HepG2 (cell line): ENCODE data around the gene GBA2. TPM values are rescaled to one million over a fixed set of nuclear protein-coding genes. Genes with fewer than 3 reads are reported as not detected.

Source experiments
- ATAC-seq: fragments of 200-7000 bp; cut with Tn5 transposase; 3 replicates; pipeline ENCODE4 v1.9.1; 2020; ENCODE audit warnings: mild to moderate bottlenecking, moderate library complexity
- BruUV-seq: library from RNA; stranded (reverse); fragments of 400-500 nt; replicated peaks from 2 replicates; lab custom pipeline; 2021; lab: Mats Ljungman, UMichigan
- CTCF ChIA-PET: fragments of 300-600 bp; formaldehyde crosslinking; extraction: SDS; loops from one replicate; lab custom pipeline; 2021; ENCODE audit warnings: low total read pairs, inconsistent platforms, low intra/inter-chr PET ratio; lab: Yijun Ruan, JAX
- POLR2A ChIA-PET: fragments of 350-600 bp; sonication (Branson Sonifier 250); formaldehyde crosslinking; loops from one replicate; lab custom pipeline; 2020; ENCODE audit warnings: antibody characterized with exemption, inconsistent platforms; lab: Yijun Ruan, JAX
- DNase-seq: peaks from one replicate; pipeline ENCODE4 v3.0.0-alpha.2; 2015; ENCODE audit warnings: low spot score
- FAIRE-seq: peaks from 3 replicates; lab custom pipeline; 2011; peaks lifted over from hg19 to GRCh38; lab: Jason Lieb, UNC
- H2AFZ ChIP-seq: one replicate; pipeline ENCODE4 v1.6.1; 2011; ENCODE audit warnings: low read length, inconsistent platforms
- H3K27ac ChIP-seq: fragments of 300-600 bp; 3 replicates; pipeline ENCODE4 v1.8.0; 2011; ENCODE audit warnings: mixed run types, mild to moderate bottlenecking, mixed read lengths, low read length, inconsistent platforms; ENCODE audit not compliant: insufficient read depth; ENCODE audit errors: extremely low read length
- H3K27me3 ChIP-seq, 2 experiments: fragments of 200-600 bp in 1 of 2; 2 replicates in 1 of 2; 3 replicates in 1 of 2; pipeline versions ENCODE4 v1.6.0 to v1.8.0; 2011; ENCODE audit warnings: low read length in 2 of 2, mild to moderate bottlenecking in 2 of 2, moderate library complexity in 2 of 2, inconsistent platforms in 1 of 2; ENCODE audit not compliant: insufficient read depth in 2 of 2, control insufficient read depth in 1 of 2
- H3K36me3 ChIP-seq, 2 experiments: fragments of 200-600 bp in 1 of 2; replicated peaks in 1 of 2; 2 replicates in 1 of 2; 3 replicates in 1 of 2; pipeline versions ENCODE4 v1.5.1 to v1.8.0; 2011; ENCODE audit warnings: low read length in 2 of 2, inconsistent platforms in 1 of 2; ENCODE audit not compliant: insufficient read depth in 2 of 2, control insufficient read depth in 1 of 2
- H3K4me1 ChIP-seq: 2 replicates; pipeline ENCODE4 v1.5.1; 2012; ENCODE audit warnings: low read length, inconsistent platforms; ENCODE audit not compliant: insufficient read depth
- H3K4me2 ChIP-seq: 2 replicates; pipeline ENCODE4 v1.6.0; 2011; ENCODE audit warnings: low read depth, low read length, inconsistent platforms
- H3K4me3 ChIP-seq, 3 experiments: fragments of 200-600 bp in 1 of 3; sonication (generic), shearing (Covaris generic) in 1 of 3; replicated peaks in 1 of 3; 2 replicates each; pipeline ENCODE4 v1.5.1; 2011 to 2016; ENCODE audit warnings: low read length in 3 of 3, inconsistent platforms in 2 of 3, low read depth in 2 of 3, mild to moderate bottlenecking in 2 of 3, control low read depth in 1 of 3, mixed read lengths in 1 of 3; ENCODE audit not compliant: insufficient read depth in 1 of 3
- H3K79me2 ChIP-seq: one replicate; pipeline ENCODE4 v1.6.1; 2011; ENCODE audit warnings: low read length, inconsistent platforms; ENCODE audit not compliant: insufficient read depth
- H3K9ac ChIP-seq: 2 replicates; pipeline ENCODE4 v1.6.0; 2011; ENCODE audit warnings: mild to moderate bottlenecking, low read depth, low read length, inconsistent platforms; ENCODE audit not compliant: insufficient read depth
- H3K9me3 ChIP-seq: 2 replicates; pipeline ENCODE4 v1.5.1; 2012; ENCODE audit warnings: mild to moderate bottlenecking, low read length
- H4K20me1 ChIP-seq: 2 replicates; pipeline ENCODE4 v1.6.0; 2011; ENCODE audit warnings: inconsistent platforms, mild to moderate bottlenecking, low read length, moderate library complexity; ENCODE audit not compliant: insufficient read depth
- HDAC6 ChIP-seq: fragments of 200-600 bp; sonication (generic); IDR thresholded peaks from 2 replicates; pipeline ENCODE4 v1.7.0; 2017; ENCODE audit warnings: mild to moderate bottlenecking, antibody characterized with exemption, low read length, low read depth
- KDM4B ChIP-seq: sonication (generic); formaldehyde crosslinking; IDR thresholded peaks from 2 replicates; pipeline ENCODE4 v1.4.0; 2020; ENCODE audit warnings: missing genetic modification reagents
- TEF ChIP-seq: sonication (generic); formaldehyde crosslinking; IDR thresholded peaks from 2 replicates; pipeline ENCODE4 v1.5.0; 2020; ENCODE audit warnings: missing genetic modification reagents
- ZNF446 ChIP-seq: sonication (generic); formaldehyde crosslinking; IDR thresholded peaks from 2 replicates; pipeline ENCODE4 v1.5.0; 2020; ENCODE audit warnings: mild to moderate bottlenecking, missing genetic modification reagents
- ZNF687 ChIP-seq: sonication (generic); formaldehyde crosslinking; IDR thresholded peaks from 2 replicates; pipeline ENCODE4 v1.5.1; 2020; ENCODE audit warnings: mild to moderate bottlenecking, missing genetic modification reagents, moderate library complexity
- WGBS: methylation state at CpG from one replicate; pipeline ENCODE4 v1.1.6; 2017; ENCODE audit warnings: low lambda C conversion rate; 5-methylcytosine and 5-hydroxymethylcytosine counted together
- in situ Hi-C: cut with HindIII; loops from 2 replicates; pipeline ENCODE4 v1.10.0; 2017; ENCODE audit warnings: low pct_unique_long_range_greater_than_20kb; ENCODE audit not compliant: extremely low pct_ligation_motif_present
- intact Hi-C: fragments of 100-400 bp; cut with micrococcal nuclease; formaldehyde crosslinking; loops from one replicate; pipeline ENCODE4 v1.10.0; 2022; ENCODE audit not compliant: unreplicated experiment
- polyA plus RNA-seq, 8 experiments: library from polyadenylated mRNA; depleted of rRNA in 3 of 8; stranded (reverse) in 7 of 8; unstranded in 1 of 8; fragments of >200 nt; fragmentation: Illumina TruSeq in 4 of 8; extraction: Trizol in 4 of 8; gene quantifications; 2 replicates each; pipeline versions ENCODE4 v1.2.1 to v1.2.3, GENCODE V29; 2011 to 2016; ENCODE audit warnings: low read depth in 4 of 8, missing spikeins in 1 of 8, mixed read lengths in 1 of 8; ENCODE audit not compliant: insufficient read depth in 1 of 8
- total RNA-seq, 5 experiments: library from RNA; depleted of rRNA; stranded (reverse); fragments of >200 nt; fragmentation: Illumina TruSeq; extraction: Trizol; gene quantifications; 2 replicates each; pipeline ENCODE4 v1.2.3, GENCODE V29; 2016; ENCODE audit warnings: low read depth in 1 of 5

Gene GBA2
- total and polyA plus RNA-seq, 2 of the 13 experiments (the other 11 are each of a cell fraction or from before 2014, with no cell fraction given), result 37.5 to 86.1 TPM

- FAIRE-seq (no peak), ATAC-seq (no peak), DNase-seq (no peak)
- Histone ChIP-seq H3K36me3 (0 out of 5 replicates have a peak, but pooled peaks cover 0 to 1% of the 10 kb centered on the region in 2 experiments), H3K4me1 (peaks cover 61% of the 10 kb centered on the region), H3K27ac (no peak overlapping the region), H3K4me2 (no peak overlapping the region), H3K4me3 (no peak overlapping the region), H3K79me2 (no peaks in the 10 kb centered on the region), H4K20me1 (no peaks in the 10 kb centered on the region), H3K9ac (no peak overlapping the region), H3K9me3 (no peaks in the 10 kb centered on the region), H3K27me3 (no peaks in the 10 kb centered on the region), H2AFZ (no peak overlapping the region)
- in situ Hi-C loops (no loop called here), intact Hi-C loops (loop anchor here (1.0 to 10.0 kb wide), 2 partner anchors 23 to 47 kb away; no protein-coding TSS in a partner anchor)
- ChIA-PET POLR2A (interaction anchor here (1.0 to 6.1 kb wide), 10 partner anchors 23 to 530 kb away, joined by 3 to 68 read pairs (median 11); partner anchors contain the start of genes ARHGEF39, CCDC107, CREB3 and GBA2), CTCF (no interaction called here)
- no peak for TF ChIP-seq ZNF687 (CRISPR knock-in tag)
- no peak for TF ChIP-seq TEF (CRISPR knock-in tag)
- no peak for TF ChIP-seq HDAC6
- no peak for TF ChIP-seq KDM4B (CRISPR knock-in tag)
- TF ChIP-seq ZNF446, result no peak
- 87% methylated on average over 13 of the region's 13 CpGs for WGBS
- BruUV-seq, result no TSS peak
These were observed 57.2 kb downstream of the GBA2 start for GRCh38 chr9:35691757-35692301.
